HUDEP-2 (cell line): ENCODE data around the gene DDA1.
"Not testable (repeated sequence)": the region's sequence is repeated elsewhere in the genome, so short reads cannot be mapped to it uniquely, and the experiment has no call there.

ENCODE experiments used
- DNase-seq, 76 experiments: peaks; one replicate each; lab custom pipeline; 2025; ENCODE audit not compliant: unreplicated experiment in 76 of 76; lab: John Stamatoyannopoulos, UW

DDA1 gene

DNA sequence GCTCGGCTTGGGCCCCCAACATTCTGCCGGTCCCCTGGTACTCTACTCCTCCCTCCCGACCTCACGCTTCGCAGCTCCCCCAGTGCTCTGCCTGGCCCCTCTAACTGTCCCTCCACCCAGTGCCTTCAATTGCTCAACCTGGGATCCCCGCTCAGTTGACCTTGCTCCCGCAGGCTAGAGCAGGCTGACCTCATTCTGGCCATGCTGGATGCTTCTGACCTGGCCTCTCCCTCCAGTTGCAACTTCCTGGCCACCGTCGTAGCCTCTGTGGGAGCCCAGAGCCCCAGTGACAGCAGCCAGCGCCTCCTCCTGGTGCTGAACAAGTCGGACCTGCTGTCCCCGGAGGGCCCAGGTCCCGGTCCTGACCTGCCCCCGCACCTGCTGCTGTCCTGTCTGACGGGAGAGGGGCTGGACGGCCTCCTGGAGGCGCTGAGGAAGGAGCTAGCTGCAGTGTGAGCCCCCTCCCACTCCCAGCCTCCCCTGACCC, 31.6 kb downstream of the DDA1 start:
- no peak for DNase-seq

DNA sequence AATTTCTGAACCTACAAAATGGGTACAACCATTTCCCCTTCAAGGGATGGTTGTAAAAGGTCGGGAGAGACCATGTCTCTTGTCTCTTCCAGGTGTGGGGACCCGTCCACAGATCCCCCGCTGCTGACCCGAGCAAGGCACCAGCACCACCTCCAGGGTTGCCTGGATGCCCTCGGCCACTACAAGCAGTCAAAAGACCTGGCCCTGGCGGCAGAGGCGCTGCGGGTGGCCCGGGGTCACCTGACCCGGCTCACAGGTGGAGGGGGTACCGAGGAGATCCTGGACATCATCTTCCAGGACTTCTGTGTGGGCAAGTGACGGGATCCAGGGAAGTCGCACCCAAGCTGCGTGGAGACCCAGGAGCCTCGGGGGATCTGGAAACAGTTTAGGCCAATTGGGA, 32.0 kb downstream of the DDA1 start:
- no peak for DNase-seq

DNA sequence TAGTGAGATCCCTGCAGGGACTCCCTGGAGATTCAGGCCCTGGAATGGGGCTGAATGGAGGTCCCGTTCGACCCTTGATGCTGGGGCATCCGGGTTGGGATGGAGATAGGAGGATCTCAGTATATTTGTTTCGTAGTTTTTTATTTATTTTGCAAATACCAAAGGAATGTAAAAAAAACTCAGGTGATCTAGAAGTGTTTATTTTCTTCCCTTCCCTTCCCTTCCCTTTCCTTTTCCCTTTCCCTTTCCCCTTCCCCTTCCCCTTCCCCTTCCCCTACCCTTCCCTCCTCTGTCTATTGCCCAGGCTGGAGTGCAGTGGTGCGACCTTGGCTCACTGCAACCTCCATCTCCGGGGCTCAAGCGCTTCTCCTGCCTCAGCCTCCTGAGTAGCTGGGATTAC, 32.5 kb downstream of the DDA1 start:
- no peak for DNase-seq

DNA sequence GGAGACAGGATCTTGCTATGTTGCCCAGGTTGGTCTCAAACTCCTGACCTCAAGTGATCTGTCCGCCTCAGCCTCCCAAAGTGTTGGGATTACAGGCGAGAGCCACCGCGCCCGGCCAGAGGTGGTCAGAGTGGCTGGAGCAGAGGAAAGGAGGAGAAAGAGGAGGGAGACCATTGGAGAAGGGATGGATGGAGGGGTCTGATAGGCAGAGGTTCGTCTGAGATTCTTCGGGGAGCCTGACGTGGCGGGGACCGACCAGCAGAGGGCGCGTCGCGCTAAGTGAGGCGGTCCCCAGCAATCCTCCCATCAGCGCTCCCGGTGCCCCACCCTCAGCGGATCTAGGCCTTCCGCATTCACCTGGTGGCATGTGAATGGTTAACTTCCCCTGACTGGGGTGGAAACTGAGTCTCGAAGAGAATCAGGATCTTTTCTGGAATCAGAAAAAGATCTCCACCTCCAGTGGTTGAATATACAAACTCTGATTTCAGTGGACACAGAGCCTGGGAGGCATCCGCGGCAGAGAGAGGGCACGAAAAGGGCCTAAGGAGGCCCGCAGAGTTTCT, 36.8 kb downstream of the DDA1 start:
- peak in 63 of 76 experiments; percentile 6 to 82 (median 61) for DNase-seq

DNA sequence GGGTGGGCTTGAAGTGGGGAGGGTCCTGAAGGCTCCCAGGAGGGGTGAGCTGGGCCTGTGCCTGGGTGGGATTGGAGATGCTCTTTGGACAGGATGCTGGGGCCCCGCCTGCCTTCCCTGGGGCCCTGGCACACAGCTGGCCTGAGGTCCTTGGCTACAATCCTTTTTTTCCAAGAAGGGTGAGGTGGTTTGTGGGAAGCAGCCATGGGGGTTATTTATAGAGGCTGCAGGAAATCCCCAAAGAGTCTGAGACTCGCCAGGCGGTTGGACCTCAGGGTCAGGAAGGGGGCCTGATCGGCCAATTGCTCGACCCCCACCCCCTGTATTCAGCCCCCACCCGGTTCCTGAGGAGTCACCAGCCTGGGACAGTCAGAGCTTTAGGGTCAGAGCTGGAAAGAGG, 38.0 kb downstream of the DDA1 start:
- DNase-seq: no peak

DNA sequence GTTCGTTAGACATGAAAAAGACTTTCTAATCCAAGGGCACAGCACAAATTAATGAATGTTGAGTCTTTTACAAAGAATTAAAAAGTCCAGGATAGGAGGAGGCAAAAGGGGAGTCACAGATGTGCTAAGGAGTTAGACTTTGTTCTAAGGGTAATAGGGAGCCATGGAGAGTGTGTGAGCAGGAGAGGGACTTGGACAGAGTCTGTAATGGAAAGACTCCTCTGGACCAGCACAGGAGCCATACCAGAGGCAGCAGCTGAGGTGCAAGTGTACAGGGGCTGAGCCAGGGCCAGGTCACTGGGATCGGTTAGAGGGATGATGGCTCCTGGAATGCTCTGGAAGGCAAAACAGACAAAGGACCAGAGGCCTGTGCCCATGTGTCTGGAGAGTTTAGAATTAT, 38.5 kb downstream of the DDA1 start:
- DNase-seq: no peak

DNA sequence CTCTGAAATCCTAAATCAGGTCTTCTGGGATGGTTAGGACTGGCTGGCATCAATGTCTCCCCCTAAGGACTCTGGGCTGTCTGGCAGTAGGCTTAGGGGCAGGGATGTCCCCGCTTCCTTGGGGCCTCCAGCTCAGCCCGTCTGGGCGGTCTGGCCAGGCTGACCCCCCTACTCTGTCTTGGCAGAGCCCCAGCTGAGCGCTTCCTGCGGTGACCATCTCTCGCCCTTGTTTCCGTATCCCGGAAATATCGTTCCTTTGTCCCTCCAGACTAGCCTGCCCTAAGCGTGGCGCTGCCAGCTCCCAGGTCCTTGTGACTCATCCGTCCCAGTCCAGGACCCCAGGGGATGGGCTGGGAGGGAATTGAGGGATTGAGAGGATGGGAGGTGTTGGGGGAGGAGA, 39.3 kb downstream of the DDA1 start:
- DNase-seq: no peak

DNA sequence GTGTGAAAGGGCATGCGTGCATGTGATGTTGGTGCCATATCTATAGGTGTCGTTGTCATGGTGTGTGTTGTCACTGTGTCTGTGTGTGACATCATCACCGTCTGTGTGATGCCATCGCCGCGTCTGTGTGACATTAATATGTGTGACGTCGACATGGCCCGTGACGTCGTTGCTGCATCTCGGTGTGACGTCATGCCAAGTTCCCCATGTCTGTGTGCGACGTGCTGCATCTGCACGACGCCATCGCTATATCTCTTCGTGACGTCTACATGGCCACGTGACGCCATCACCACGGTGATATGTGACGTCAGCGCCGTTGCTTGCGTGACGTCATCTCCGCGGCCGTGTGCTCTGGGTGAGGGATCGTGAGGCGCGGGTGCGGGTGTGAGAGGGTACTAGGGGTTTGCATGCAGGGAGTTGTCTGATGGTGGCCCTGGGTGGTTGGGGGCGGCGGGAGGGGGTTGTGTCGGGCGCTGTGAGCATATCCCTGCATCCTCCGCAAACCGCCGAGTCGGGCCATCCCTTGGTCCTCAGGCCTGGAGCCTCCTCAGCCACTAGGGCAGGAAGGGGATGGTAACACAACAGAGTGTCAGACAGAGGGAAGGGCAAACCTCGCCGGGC, 42.6 kb downstream of the DDA1 start:
- DNase-seq: no peak

DNA sequence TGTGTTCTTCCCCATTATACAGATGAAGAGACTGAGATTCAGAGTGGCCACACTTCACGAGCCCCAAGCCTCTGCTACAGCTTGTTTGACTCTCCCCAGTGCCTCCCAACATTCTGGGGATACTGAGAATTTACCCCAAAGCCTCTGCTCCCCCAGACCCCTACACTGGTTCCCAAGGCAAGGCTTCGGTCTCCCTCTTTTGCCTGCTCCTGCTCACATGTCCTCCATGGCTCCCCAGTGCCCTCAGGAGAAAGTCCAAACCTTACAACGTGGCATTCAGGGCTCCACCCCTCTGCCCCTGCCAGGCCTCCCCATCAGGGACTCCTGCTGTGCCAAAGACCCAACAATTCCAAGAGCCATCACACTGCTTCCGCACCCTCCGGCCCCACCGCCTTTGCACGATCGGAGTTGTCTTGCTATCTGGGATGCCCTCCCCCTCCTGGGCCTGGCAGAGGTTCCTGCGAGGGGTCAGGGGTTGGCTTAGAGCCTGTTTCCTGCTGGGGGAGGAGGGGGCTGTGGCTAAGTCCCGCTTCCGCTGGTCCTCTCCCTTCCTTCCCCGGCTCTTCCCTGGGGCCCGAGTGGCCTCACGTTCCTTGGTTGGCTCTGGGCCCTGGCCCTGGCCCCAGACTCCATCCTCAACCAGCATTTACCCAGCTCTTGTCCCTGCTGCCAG, 43.4 kb downstream of the DDA1 start:
- DNase-seq: no peak

DNA sequence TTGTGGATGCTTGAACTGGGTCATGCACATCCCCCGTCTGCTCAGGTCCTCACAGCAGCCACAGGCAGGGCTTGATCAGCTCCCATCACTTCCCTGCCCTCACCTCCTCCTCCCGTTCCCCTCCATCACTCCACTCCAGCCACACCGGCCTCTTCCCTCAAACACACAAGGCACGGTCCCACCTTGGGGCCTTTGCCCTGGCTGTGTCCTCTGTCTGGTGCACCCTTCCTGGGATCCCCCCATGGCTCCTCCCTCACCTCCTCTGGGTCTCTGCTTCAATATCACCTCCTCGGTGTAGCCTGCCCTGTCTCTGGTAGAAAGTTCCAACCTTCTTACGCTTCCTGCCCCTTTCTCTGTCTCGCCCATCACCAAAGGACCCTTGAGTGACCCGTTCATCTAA, 44.0 kb downstream of the DDA1 start:
- DNase-seq: no peak

DNA sequence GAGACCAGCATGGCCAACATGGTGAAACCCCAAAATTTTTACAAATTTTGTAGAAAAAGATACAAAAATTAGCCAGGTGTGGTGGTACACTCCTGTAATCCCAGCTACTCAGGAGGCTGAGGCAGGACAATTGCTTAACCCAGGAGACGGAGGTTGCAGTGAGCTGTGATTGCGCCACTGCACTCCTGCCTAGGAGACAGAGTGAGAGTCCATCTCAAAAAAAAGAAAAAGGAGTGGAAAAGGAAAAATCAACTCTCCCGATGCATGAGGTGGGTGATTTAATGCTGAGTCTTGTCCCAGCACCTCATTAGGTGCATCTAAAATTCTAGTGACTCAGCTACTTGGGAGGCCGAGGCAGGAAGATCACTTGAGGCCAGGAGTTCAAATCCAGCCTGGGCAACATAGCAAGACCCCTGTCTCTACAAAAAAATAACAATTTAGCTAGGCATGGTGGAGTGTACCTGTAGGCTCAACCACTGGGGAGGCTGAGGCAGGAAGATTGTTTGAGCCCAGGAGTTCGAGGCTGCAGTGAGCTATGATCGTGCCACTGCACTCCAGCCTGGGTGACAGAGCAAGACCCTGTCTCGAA, 47.8 kb downstream of the DDA1 start:
- DNase-seq: no peak

DNA sequence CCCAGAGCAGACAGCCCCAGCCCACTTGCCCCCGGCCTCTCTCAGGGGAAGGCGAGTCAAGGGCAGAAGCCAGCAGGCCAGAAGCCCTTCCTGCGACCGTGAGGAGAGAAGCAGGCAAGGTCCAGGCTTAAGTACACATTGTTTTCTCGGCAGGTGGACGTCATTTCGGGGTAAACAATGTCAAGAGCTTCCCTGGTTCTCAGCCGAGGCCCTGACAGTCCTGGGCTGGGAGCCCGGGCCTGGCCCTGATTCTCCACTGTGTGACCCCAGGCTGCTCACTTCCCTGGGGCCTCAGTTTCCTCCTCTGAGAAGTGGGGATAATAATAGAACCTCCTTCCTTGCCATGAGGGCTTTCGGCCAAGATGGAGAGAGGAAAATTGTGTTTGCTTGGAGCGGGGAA, 48.4 kb downstream of the DDA1 start:
- DNase-seq: no peak

DNA sequence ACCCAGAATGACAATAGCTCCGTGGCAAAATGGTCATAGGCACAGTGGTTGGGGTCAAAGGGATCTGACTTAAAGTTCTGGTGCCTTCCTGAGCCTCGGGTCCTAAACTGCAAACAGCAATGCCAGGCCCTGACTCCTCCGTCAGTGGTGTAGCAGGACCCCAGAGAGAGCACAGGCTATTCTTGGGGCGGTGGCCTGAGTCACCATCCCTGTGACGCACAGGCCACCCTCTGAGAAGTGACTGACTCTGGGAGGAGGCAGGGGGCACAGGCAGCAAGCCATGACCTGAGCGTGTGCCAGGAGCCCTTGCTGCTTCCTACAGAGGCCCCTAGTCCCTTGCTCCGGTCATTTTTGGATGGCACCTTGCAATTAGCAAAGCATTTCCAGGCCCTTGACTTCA, 49.0 kb downstream of the DDA1 start:
- DNase-seq: peak in 8 of 76 experiments; percentile 4 to 41 (median 18)

DNA sequence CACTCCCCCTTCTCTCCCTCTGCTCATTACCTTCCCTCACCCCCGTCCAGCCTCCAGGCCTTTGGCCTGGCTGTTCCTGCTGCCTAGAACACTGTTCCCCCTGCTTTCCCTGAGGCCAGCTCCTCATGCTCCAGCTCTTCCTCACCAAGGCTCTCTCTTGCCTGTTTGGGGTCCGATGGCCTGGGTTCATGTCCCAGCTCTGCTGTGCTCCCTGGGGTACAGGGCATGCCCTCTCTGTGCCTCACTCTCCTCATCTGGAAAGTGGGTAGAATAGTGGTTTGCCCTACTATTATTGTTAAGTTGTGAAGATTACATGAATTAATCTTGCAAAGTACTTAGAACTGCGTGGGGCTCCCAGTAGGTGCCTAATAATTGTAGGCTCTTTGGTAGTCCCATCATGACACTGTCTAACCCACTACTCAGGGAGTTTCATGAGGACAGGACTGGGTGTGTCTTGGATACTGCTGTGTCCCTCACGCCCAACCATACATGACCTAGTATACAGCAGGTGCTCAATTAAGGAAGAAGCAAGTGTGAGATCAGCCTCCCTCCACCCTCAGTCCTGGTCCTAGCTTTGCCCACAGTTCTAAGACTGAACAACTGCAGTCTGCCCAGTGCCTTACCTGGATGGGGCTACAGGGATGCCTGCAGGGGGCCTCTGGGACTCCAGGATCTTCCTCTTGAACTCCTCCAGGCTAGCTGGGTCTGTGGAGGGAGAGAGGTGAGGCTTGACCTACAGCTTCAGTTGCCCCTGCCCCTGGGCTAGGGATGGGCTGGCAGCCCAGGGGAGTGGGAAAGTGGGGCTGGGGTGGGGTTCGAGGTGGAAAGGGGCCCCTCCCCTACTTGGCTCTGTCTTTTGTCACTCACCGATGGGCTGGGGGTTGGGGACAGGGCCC, 50.8 kb downstream of the DDA1 start:
- DNase-seq: no peak

DNA sequence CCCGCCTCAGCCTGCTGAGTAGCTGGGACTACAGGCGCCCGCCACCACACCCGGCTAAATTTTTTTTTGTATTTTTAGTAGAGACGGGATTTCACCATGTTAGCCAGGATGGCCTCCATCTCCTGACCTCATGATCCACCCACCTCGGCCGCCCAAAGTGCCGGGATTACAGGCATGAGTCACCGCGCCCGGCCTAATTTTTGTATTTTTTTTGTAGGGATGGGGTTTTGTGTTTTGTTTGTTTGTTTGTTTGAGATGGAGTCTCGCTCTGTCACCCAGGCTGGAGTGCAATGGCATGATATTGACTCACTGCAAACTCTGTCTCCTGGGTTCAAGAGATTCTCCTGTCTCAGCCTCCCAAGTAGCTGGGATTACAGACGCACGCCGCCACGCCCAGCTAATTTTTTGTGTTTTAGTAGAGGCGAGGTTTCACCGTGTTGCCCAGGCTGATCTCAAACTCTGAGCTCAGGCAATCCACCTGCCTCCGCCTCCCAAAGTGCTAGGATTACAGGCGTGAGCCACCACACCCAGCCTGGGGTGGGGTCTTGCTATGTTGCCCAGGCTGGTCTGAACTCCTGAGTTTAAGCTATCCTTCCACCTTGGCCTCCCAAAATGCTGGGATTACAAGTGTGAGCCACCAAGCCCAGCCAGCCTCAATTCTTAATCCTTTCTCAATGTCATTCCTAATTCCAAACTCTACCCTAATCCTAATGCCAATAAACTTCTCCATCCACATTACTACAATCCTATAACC, 54.7 kb downstream of the DDA1 start:
- not testable (repeated sequence) for DNase-seq

DNA sequence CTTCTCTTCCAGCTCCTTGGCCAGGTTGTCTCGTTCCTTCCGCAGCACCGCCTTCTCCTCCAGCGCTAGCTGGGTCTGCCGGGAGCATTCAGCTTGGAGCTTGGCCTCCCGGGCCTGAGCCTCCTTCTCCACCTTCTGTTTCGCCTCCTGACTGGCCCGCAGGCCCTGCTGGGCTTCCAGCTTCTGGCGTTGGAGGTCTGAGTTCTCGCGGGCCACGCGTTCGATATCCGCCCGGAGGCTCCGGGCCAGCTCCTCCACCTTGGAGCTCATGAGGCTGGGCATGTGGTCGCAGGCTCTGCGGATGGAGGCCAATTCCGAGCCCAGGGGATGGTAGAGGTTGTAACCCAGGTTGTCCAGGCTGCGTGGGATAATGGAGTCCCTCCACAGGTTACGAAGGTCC, 56.0 kb downstream of the DDA1 start:
- DNase-seq: no peak

DNA sequence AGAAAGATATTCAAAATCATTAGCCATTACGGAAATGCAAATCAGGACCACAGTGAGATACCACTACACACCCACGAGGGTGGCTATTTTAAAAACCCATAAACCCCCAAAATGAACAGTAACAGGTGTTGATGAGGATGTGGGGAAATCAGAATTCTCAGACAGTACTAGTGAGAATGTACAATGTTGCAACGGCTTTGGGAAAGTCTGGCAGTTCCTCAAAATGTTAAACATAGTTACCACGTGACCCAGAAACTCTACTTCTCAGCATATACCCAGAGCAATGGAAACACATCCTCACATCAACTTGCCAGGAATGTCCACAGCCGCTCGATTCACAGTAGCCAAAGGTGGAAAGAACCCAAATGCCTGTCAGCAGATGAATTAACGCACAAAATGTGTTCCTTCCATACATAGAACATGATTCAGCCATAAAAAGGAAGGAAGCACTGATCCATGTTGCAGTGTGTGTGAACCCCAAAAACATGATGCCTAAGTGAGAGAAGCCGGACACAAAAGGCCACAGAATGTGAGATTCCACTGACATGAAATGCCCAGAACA, 60.7 kb downstream of the DDA1 start:
- no peak for DNase-seq
